OCI-LY3 (cell line): ENCODE measurements around the gene COL4A2.

Experiments used
- H2AFZ ChIP-seq: fragments of 200-600, 300-600 bp; shearing (Covaris generic); 2 replicates; pipeline ENCODE4 v1.6.0; 2014; ENCODE audit warnings: antibody characterized with exemption, low read depth, low read length
- H3K27ac ChIP-seq: fragments of 200-600, 300-600 bp; sonication (generic); 2 replicates; pipeline ENCODE4 v1.5.1; 2014; ENCODE audit warnings: mild to moderate bottlenecking, low read length, moderate library complexity, mixed read lengths
- H3K27me3 ChIP-seq: fragments of 200-600, 300-600 bp; sonication (generic); 2 replicates; pipeline ENCODE4 v1.6.1; 2014; ENCODE audit warnings: low read depth, low read length, mixed read lengths
- H3K36me3 ChIP-seq: fragments of 200-600, 300-600 bp; sonication (generic); replicated peaks from 2 replicates; pipeline ENCODE3; 2014; ENCODE audit warnings: low read depth, low read length, mixed read lengths
- H3K4me1 ChIP-seq: fragments of 300-600, 200-600 bp; sonication (generic); 2 replicates; pipeline ENCODE4 v1.6.1; 2014; ENCODE audit warnings: low read length, mixed read lengths
- H3K4me2 ChIP-seq: fragments of 200-600, 300-600 bp; sonication (generic); 2 replicates; pipeline ENCODE4 v1.6.1; 2014; ENCODE audit warnings: low read length, mixed read lengths
- H3K4me3 ChIP-seq: fragments of 300-600, 200-600 bp; sonication (generic); 2 replicates; pipeline ENCODE4 v1.5.1; 2014; ENCODE audit warnings: antibody characterized with exemption, mild to moderate bottlenecking, low read length, moderate library complexity
- H3K79me2 ChIP-seq: fragments of 300-600, 200-600 bp; shearing (Covaris generic); 2 replicates; pipeline ENCODE4 v1.6.1; 2014; ENCODE audit warnings: mild to moderate bottlenecking, low read length, mixed read lengths
- H3K9ac ChIP-seq: fragments of 300-600, 200-600 bp; shearing (Covaris generic); 2 replicates; pipeline ENCODE4 v1.6.0; 2014; ENCODE audit warnings: mild to moderate bottlenecking, low read length, moderate library complexity
- H3K9me3 ChIP-seq: fragments of 200-600, 300-600 bp; shearing (Covaris generic); 2 replicates; pipeline ENCODE4 v1.6.1; 2014; ENCODE audit warnings: low read length, mixed read lengths; ENCODE audit not compliant: insufficient read depth
- H4K20me1 ChIP-seq: fragments of 200-600, 300-600 bp; sonication (generic); 2 replicates; pipeline ENCODE4 v1.6.1; 2016; ENCODE audit warnings: low read length, mixed read lengths; ENCODE audit not compliant: insufficient read depth
- CTCF ChIP-seq: fragments of 200-600, 300-600 bp; sonication (generic); IDR thresholded peaks from 2 replicates; pipeline ENCODE4 v1.5.1; 2014; ENCODE audit warnings: antibody characterized with exemption, low read length, low read depth
- EZH2phosphoT487 ChIP-seq: fragments of 200-600 bp; shearing (Covaris generic); IDR thresholded peaks from 2 replicates; pipeline ENCODE4 v1.6.1; 2018; ENCODE audit warnings: antibody characterized with exemption, mixed run types, low read depth

COL4A2 gene

DNA sequence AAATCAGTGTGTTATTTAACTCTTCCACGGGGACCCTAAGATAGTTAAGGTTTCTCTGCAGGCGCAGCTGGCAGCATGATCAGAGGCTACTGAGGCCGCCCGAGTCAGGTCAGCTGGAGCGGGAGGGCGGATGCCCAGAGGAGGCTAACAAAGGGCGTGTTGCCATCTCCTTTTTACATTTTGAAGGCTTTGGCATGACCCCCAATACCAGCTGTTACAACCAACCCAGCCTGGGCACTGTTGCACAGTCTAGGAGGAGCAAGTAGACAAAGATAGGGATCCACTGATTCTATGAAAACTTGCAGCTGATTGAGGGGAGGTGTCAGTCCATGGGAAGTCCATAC lies 15.7 kb downstream of the COL4A2 start:
- no peak overlapping the region for H3K4me2 ChIP-seq

GRCh38 chr13:110323172-110323891 lies 16.2 kb downstream of the COL4A2 start:
- no peaks in the 10 kb centered on the region for H3K36me3 ChIP-seq
- peaks cover 13% of the 10 kb centered on the region; the same call in 1 of the 2 replicates for H3K27me3 ChIP-seq
- H3K79me2 ChIP-seq = no peaks in the 10 kb centered on the region
- H3K4me2 ChIP-seq = no peak overlapping the region
- no peaks in the 10 kb centered on the region for H3K4me1 ChIP-seq
- TF ChIP-seq EZH2phosphoT487 (no peak), CTCF (no peak)
- no peaks in the 10 kb centered on the region for H3K9me3 ChIP-seq
- H3K9ac ChIP-seq = no peak overlapping the region
- no peaks in the 10 kb centered on the region for H4K20me1 ChIP-seq
- no peak overlapping the region for H3K4me3 ChIP-seq
- no peak overlapping the region for H3K27ac ChIP-seq
- H2AFZ ChIP-seq = no peak overlapping the region

More for the DNA sequence above, 15.7 kb downstream of the COL4A2 start:
- no peaks in the 10 kb centered on the region for H3K4me1 ChIP-seq
- no peaks in the 10 kb centered on the region for H4K20me1 ChIP-seq
- no peaks in the 10 kb centered on the region for H3K36me3 ChIP-seq
- H3K27me3 ChIP-seq = peaks cover 13% of the 10 kb centered on the region; the same call in 1 of the 2 replicates
- TF ChIP-seq CTCF (no peak), EZH2phosphoT487 (no peak)
- H3K27ac ChIP-seq = no peak overlapping the region
- no peak overlapping the region for H2AFZ ChIP-seq
- H3K9me3 ChIP-seq = no peaks in the 10 kb centered on the region
- H3K4me3 ChIP-seq = no peak overlapping the region
- no peaks in the 10 kb centered on the region for H3K79me2 ChIP-seq
- no peak overlapping the region for H3K9ac ChIP-seq

DNA sequence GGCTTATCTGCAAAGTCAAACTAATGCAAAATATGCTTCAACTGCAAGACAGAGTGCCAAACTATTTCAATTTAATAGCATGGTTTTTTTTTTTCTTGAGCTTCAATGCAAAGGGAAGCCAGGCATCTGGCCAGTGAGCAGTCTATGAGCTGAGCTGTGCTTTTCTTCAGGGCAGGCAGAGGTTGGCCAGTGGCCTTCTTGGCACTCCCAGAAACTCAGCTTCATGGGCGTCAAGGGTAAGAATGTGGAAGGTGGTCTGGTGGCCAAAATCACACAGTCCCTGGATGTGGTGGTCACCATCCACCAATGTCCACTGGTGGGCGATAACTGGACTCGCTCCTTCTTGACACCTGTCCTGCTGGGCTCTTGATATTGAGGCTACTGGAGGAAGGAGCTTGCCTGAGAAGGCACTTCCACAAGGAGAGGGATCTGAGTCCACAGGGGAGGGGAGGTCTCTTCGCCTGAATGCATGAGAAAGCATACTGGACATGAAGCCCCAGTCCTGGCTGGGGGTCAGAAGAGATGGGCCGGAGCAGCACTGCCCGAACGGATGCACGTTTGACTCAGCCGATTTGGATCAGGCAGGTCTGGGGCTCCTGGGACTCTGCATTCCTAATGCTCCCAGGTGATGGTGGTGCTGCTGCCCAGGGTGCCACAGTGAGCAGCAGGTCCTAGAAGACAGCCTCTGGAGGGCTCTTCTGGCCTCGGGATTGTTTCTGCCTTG lies 17.1 kb downstream of the COL4A2 start:
- no peaks in the 10 kb centered on the region for H3K4me1 ChIP-seq
- no peak overlapping the region for H2AFZ ChIP-seq
- no peaks in the 10 kb centered on the region for H3K79me2 ChIP-seq
- no peaks in the 10 kb centered on the region for H4K20me1 ChIP-seq
- H3K4me3 ChIP-seq = no peak overlapping the region
- H3K9ac ChIP-seq = no peak overlapping the region
- no peak for TF ChIP-seq CTCF
- no peak for TF ChIP-seq EZH2phosphoT487
- H3K4me2 ChIP-seq = no peak overlapping the region
- peaks cover 12% of the 10 kb centered on the region; the same call in 1 of the 2 replicates for H3K27me3 ChIP-seq
- H3K27ac ChIP-seq = no peak overlapping the region
- H3K9me3 ChIP-seq = no peaks in the 10 kb centered on the region
- H3K36me3 ChIP-seq = no peaks in the 10 kb centered on the region

GRCh38 chr13:110326263-110326904 lies 19.3 kb downstream of the COL4A2 start:
- Histone ChIP-seq H3K27me3 (peaks cover 16% of the 10 kb centered on the region; the same call in 1 of the 2 replicates), H2AFZ (no peak overlapping the region), H3K4me1 (no peaks in the 10 kb centered on the region), H3K9me3 (no peaks in the 10 kb centered on the region), H3K4me2 (no peak overlapping the region), H3K27ac (no peak overlapping the region), H3K79me2 (no peaks in the 10 kb centered on the region), H3K36me3 (no peaks in the 10 kb centered on the region), H3K9ac (no peak overlapping the region), H4K20me1 (no peaks in the 10 kb centered on the region), H3K4me3 (no peak overlapping the region)
- no peak for TF ChIP-seq CTCF
- no peak for TF ChIP-seq EZH2phosphoT487
